CD4-positive, alpha-beta T cell treated with Interleukin-4 for 1 hour (primary cell): Measurements from ENCODE around the gene EID2.

Experiments used
- DNase-seq, 2 donors: peaks; one replicate each; pipeline ENCODE4 v3.0.0-alpha.2; 2020 to 2022

EID2 gene

GRCh38 chr19:39500543-39500942 is 39.4 kb downstream of the EID2 start:
- no peak for DNase-seq

GRCh38 chr19:39499932-39500331 is 40.0 kb downstream of the EID2 start:
- no peak for DNase-seq

- no peak for DNase-seq
Observed at GRCh38 chr19:39498798-39499642, 40.9 kb downstream of the EID2 start, which contains the start of gene DLL3. DLL3 (plus strand) TSS chr19:39498947; CDS start chr19:39498975, 28 bp downstream.

GRCh38 chr19:39497996-39498797 is 41.8 kb downstream of the EID2 start:
- no peak for DNase-seq

GRCh38 chr19:39497701-39497995 is 42.3 kb downstream of the EID2 start:
- no peak for DNase-seq

- DNase-seq: no peak
Observed at GRCh38 chr19:39496063-39496462, 43.9 kb downstream of the EID2 start.

GRCh38 chr19:39494661-39495060 is 45.3 kb downstream of the EID2 start:
- DNase-seq: no peak

- no peak for DNase-seq
Observed at GRCh38 chr19:39492788-39493187, 47.2 kb downstream of the EID2 start.

- no peak for DNase-seq
Observed at GRCh38 chr19:39492225-39492624, 47.7 kb downstream of the EID2 start.

GRCh38 chr19:39489756-39490155 is 50.2 kb downstream of the EID2 start:
- no peak for DNase-seq
